ENCODE data around the gene WDPCP. TPM values are rescaled to one million over a fixed set of nuclear protein-coding genes. Genes with fewer than 3 reads are reported as not detected.

WDPCP gene
- polyA plus RNA-seq, 4 donors: 1.1 to 4.0 (median 1.5) TPM

DNA sequence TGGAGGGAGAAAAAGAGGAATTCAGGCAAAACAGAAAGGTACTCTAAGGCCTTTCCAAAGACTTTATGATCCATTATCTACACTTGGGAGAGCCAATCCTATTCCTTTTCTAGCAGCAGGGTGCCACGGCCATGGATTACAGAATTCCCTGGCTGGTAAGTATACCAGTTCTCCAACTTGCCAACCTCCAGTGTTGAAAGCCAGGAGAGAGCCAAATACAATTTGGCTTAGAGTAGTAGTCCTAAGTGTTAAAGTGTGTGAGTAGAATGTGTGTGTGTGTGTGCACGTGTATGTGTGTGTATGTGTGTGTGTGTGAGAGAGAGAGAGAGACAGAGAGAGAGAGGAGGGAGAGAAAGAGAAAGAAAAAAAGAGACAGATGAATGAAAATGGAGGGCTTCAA, 43.3 kb downstream of the WDPCP start:
- WGBS, 3 donors: 77 to 90% (median 88%) methylated on average over 2 of the region's 2 CpGs
- Histone ChIP-seq H3K9me3 (ENCODE audit: control insufficient read depth in 2 of 2, insufficient read depth in 1 of 2, low read depth in 1 of 2, low read length in 1 of 2) (no peaks in the 10 kb centered on the region), H3K4me3 (ENCODE audit: low read depth in 1 of 3, low read length in 3 of 3) (no peak overlapping the region), H3K36me3 (ENCODE audit: control insufficient read depth in 3 of 3, insufficient read depth in 2 of 3, low read depth in 1 of 3, low read length in 3 of 3) (no peaks in the 10 kb centered on the region), H3K27me3 (ENCODE audit: control insufficient read depth in 3 of 3, insufficient read depth in 3 of 3, low read length in 3 of 3) (no peaks in the 10 kb centered on the region), H3K4me1 (ENCODE audit: control insufficient read depth in 3 of 3, insufficient read depth in 2 of 3, low read depth in 1 of 3, low read length in 2 of 3) (no peaks in the 10 kb centered on the region), H3K27ac (ENCODE audit: low read depth in 1 of 3, low read length in 2 of 3) (no peak overlapping the region)
- DNase-seq: no peak
- no peak for FAIRE-seq

DNA sequence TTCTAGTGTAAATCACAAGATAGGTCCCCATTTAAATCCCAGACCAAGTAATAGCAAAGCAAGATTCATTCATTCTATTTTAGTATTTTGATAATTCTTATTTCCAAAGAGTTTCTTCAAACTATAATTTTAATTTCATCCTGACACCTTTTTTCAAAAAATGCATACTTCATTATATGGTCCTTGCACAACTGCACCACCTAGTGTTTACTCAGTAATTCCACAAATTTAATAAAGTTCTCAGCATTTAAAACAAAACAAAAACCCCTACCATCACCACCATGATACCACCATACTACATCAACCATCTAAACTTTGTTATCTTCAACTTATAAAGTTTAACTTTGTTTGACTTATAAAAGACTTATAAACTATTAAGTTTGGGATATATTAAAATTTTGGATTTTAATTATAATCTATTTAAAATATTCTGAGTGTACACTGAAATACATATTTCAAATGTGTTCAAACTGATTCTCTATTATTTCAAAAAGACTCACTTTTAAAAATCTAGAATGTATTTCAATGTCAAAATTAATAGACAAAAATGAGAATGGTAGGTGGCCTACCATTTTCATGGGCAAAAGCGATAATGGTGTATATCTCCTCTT, 44.2 kb downstream of the WDPCP start:
- peak; percentile 89 for FAIRE-seq
- Histone ChIP-seq H3K4me3 (ENCODE audit: low read depth in 1 of 3, low read length in 3 of 3) (no peak overlapping the region), H3K36me3 (ENCODE audit: control insufficient read depth in 3 of 3, insufficient read depth in 2 of 3, low read depth in 1 of 3, low read length in 3 of 3) (no peaks in the 10 kb centered on the region), H3K9me3 (ENCODE audit: control insufficient read depth in 2 of 2, insufficient read depth in 1 of 2, low read depth in 1 of 2, low read length in 1 of 2) (no peaks in the 10 kb centered on the region), H3K27ac (ENCODE audit: low read depth in 1 of 3, low read length in 2 of 3) (no peak overlapping the region), H3K27me3 (ENCODE audit: control insufficient read depth in 3 of 3, insufficient read depth in 3 of 3, low read length in 3 of 3) (no peaks in the 10 kb centered on the region), H3K4me1 (ENCODE audit: control insufficient read depth in 3 of 3, insufficient read depth in 2 of 3, low read depth in 1 of 3, low read length in 2 of 3) (no peaks in the 10 kb centered on the region)
- peak in 1 of 2 donors; percentile 2 for DNase-seq
- 96 to 100% (median 100%) methylated on average over 1 of the region's 1 CpG for WGBS, 3 donors

DNA sequence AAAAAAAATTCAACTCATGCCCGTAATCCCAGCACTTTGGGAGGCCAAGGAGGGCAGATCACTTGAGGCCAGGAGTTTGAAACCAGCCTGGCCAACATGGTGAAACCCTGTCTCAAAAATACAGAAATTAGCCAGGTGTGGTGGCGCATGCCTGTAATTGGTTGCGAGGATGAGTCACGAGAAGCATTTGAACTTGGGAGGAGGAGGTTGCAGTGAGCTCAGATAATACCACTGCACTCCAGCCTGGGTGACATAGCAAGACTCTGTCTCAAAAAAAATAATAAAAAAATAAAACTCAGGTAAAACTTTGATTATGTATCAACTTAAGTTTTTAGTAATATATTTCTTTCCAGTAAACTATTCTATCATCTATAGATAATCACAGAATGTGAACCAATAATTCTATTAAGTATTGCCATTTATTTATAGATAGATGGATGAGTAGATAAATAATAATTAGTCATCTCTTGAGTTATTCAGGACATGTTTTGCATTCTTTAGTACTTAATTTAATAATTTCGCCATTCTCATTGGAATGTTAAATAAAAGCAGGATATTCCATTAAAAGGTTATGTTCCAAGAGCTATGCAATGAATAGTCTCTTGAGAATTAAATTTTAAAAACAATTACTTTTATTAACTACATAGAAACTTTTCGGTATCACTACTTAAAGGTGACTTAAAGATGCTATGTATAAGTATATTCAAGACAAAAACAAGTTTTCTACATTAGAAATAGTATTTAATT, 48.7 kb downstream of the WDPCP start:
- Histone ChIP-seq H3K9me3 (ENCODE audit: control insufficient read depth in 2 of 2, insufficient read depth in 1 of 2, low read depth in 1 of 2, low read length in 1 of 2) (no peaks in the 10 kb centered on the region), H3K4me3 (ENCODE audit: low read depth in 1 of 3, low read length in 3 of 3) (no peak overlapping the region), H3K27ac (ENCODE audit: low read depth in 1 of 3, low read length in 2 of 3) (no peak overlapping the region), H3K36me3 (ENCODE audit: control insufficient read depth in 3 of 3, insufficient read depth in 2 of 3, low read depth in 1 of 3, low read length in 3 of 3) (no peaks in the 10 kb centered on the region), H3K4me1 (ENCODE audit: control insufficient read depth in 3 of 3, insufficient read depth in 2 of 3, low read depth in 1 of 3, low read length in 2 of 3) (no peaks in the 10 kb centered on the region), H3K27me3 (ENCODE audit: control insufficient read depth in 3 of 3, insufficient read depth in 3 of 3, low read length in 3 of 3) (no peaks in the 10 kb centered on the region)
- FAIRE-seq (no peak), DNase-seq (no peak)
- WGBS, 3 donors: 94 to 96% (median 95%) methylated on average over 6 of the region's 6 CpGs

GRCh38 chr2:63538390-63538789, 49.9 kb downstream of the WDPCP start:
- FAIRE-seq: no peak

DNA sequence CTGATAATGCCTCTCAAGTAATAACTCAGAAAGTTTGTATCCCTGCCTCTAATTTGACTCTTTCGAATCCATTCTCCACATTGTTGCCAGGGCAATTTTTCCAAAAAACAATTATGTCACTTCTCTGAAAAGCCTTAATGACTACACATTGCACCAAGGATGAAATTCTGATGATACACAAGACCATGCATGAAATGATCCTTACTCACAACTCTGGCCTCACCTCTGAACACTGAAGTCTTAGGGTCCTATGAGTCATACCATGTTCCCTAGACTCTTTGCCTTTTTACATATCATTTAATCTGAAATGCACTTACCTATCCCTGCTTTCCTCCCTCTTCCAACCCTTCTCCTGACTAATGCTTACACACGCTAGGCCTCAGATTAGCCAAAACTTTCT, 51.0 kb downstream of the WDPCP start:
- Histone ChIP-seq H3K9me3 (ENCODE audit: control insufficient read depth in 2 of 2, insufficient read depth in 1 of 2, low read depth in 1 of 2, low read length in 1 of 2) (no peaks in the 10 kb centered on the region), H3K27me3 (ENCODE audit: control insufficient read depth in 3 of 3, insufficient read depth in 3 of 3, low read length in 3 of 3) (no peaks in the 10 kb centered on the region), H3K36me3 (ENCODE audit: control insufficient read depth in 3 of 3, insufficient read depth in 2 of 3, low read depth in 1 of 3, low read length in 3 of 3) (no peaks in the 10 kb centered on the region), H3K27ac (ENCODE audit: low read depth in 1 of 3, low read length in 2 of 3) (no peak overlapping the region), H3K4me3 (ENCODE audit: low read depth in 1 of 3, low read length in 3 of 3) (no peak overlapping the region), H3K4me1 (ENCODE audit: control insufficient read depth in 3 of 3, insufficient read depth in 2 of 3, low read depth in 1 of 3, low read length in 2 of 3) (no peaks in the 10 kb centered on the region)
- no peak for FAIRE-seq
- 93 to 97% (median 95%) methylated on average over 2 of the region's 2 CpGs for WGBS, 3 donors
- DNase-seq: no peak

More at GRCh38 chr2:63538390-63538789, 49.9 kb downstream of the WDPCP start:
- H3K27ac ChIP-seq (ENCODE audit: low read depth in 1 of 3, low read length in 2 of 3): no peak overlapping the region
- H3K36me3 ChIP-seq (ENCODE audit: control insufficient read depth in 3 of 3, insufficient read depth in 2 of 3, low read depth in 1 of 3, low read length in 3 of 3): no peaks in the 10 kb centered on the region
- H3K4me1 ChIP-seq (ENCODE audit: control insufficient read depth in 3 of 3, insufficient read depth in 2 of 3, low read depth in 1 of 3, low read length in 2 of 3): no peaks in the 10 kb centered on the region
- no peak for DNase-seq
- H3K27me3 ChIP-seq (ENCODE audit: control insufficient read depth in 3 of 3, insufficient read depth in 3 of 3, low read length in 3 of 3): no peaks in the 10 kb centered on the region
- no peaks in the 10 kb centered on the region for H3K9me3 ChIP-seq (ENCODE audit: control insufficient read depth in 2 of 2, insufficient read depth in 1 of 2, low read depth in 1 of 2, low read length in 1 of 2)
- H3K4me3 ChIP-seq (ENCODE audit: low read depth in 1 of 3, low read length in 3 of 3): no peak overlapping the region

DNA sequence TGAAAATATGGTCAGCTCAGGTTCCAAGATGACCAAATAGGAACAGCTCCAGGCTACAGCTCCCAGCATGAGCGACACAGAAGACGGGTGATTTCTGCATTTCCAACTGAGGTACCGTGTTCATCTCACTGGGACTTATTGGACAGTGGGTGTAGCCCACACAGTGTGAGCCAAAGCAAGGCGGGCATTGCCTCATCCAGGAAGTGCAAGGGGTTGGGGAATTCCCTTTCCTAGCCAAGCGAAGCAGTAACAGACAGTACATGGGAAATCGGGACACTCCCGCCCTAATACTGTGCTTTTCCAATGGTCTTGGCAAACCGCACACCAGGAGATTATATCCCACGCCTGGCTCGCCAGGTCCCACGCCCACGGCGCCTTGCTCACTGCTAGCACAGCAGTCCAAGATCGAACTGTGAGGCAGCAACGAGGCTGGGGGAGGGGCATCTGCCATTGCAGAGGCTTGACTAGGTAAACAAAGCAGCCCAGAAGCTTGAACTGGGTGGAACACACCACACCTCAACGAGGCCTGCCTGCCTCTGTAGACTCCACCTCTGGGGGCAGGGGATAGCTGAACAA, 57.5 kb downstream of the WDPCP start:
- H3K36me3 ChIP-seq (ENCODE audit: control insufficient read depth in 3 of 3, insufficient read depth in 2 of 3, low read depth in 1 of 3, low read length in 3 of 3): no peaks in the 10 kb centered on the region
- DNase-seq (no peak), FAIRE-seq (no peak)
- H3K9me3 ChIP-seq (ENCODE audit: control insufficient read depth in 2 of 2, insufficient read depth in 1 of 2, low read depth in 1 of 2, low read length in 1 of 2): peaks cover 1 to 15% of the 10 kb centered on the region in 2 donors
- no peak overlapping the region for H3K4me3 ChIP-seq (ENCODE audit: low read depth in 1 of 3, low read length in 3 of 3)
- WGBS, 3 donors: 84 to 89% (median 85%) methylated on average over 16 of the region's 16 CpGs
- no peaks in the 10 kb centered on the region for H3K27me3 ChIP-seq (ENCODE audit: control insufficient read depth in 3 of 3, insufficient read depth in 3 of 3, low read length in 3 of 3)
- no peak overlapping the region for H3K27ac ChIP-seq (ENCODE audit: low read depth in 1 of 3, low read length in 2 of 3)
- H3K4me1 ChIP-seq (ENCODE audit: control insufficient read depth in 3 of 3, insufficient read depth in 2 of 3, low read depth in 1 of 3, low read length in 2 of 3): no peaks in the 10 kb centered on the region

- FAIRE-seq: no peak
- no peak overlapping the region for H3K27ac ChIP-seq (ENCODE audit: low read depth in 1 of 3, low read length in 2 of 3)
- no peak overlapping the region for H3K4me3 ChIP-seq (ENCODE audit: low read depth in 1 of 3, low read length in 3 of 3)
- WGBS, 3 donors: 77 to 82% (median 78%) methylated on average over 3 of the region's 3 CpGs
- DNase-seq: no peak
- H3K27me3 ChIP-seq (ENCODE audit: control insufficient read depth in 3 of 3, insufficient read depth in 3 of 3, low read length in 3 of 3): no peaks in the 10 kb centered on the region
- H3K4me1 ChIP-seq (ENCODE audit: control insufficient read depth in 3 of 3, insufficient read depth in 2 of 3, low read depth in 1 of 3, low read length in 2 of 3): no peaks in the 10 kb centered on the region
- peaks cover 0 to 5% of the 10 kb centered on the region in 2 donors for H3K9me3 ChIP-seq (ENCODE audit: control insufficient read depth in 2 of 2, insufficient read depth in 1 of 2, low read depth in 1 of 2, low read length in 1 of 2)
- no peaks in the 10 kb centered on the region for H3K36me3 ChIP-seq (ENCODE audit: control insufficient read depth in 3 of 3, insufficient read depth in 2 of 3, low read depth in 1 of 3, low read length in 3 of 3)
These were observed 62.4 kb downstream of the WDPCP start for GRCh38 chr2:63525905-63526304.

DNA sequence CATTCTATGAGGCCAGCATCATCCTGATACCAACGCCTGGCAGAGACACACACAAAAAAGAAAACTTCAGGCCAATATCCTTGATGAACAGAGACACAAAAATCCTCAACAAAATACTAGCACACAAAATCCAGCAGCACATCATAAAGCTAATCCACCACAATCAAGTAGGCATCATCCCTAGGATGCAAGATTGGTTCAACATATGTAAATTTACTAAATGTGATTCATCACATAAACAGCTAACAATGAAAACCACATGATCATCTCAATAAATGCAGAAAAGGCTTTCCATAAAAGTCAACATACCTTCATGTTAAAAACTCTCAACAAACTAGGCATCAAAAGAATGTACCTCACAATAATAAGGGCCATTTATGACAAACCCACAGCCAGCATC, 65.3 kb downstream of the WDPCP start:
- no peak overlapping the region for H3K4me3 ChIP-seq (ENCODE audit: low read depth in 1 of 3, low read length in 3 of 3)
- no peaks in the 10 kb centered on the region for H3K36me3 ChIP-seq (ENCODE audit: control insufficient read depth in 3 of 3, insufficient read depth in 2 of 3, low read depth in 1 of 3, low read length in 3 of 3)
- FAIRE-seq (no peak), DNase-seq (no peak)
- H3K27ac ChIP-seq (ENCODE audit: low read depth in 1 of 3, low read length in 2 of 3): no peak overlapping the region
- 72 to 95% (median 87%) methylated on average over 1 of the region's 1 CpG for WGBS, 3 donors
- no peaks in the 10 kb centered on the region for H3K4me1 ChIP-seq (ENCODE audit: control insufficient read depth in 3 of 3, insufficient read depth in 2 of 3, low read depth in 1 of 3, low read length in 2 of 3)
- H3K9me3 ChIP-seq (ENCODE audit: control insufficient read depth in 2 of 2, insufficient read depth in 1 of 2, low read depth in 1 of 2, low read length in 1 of 2): peaks cover 0 to 21% of the 10 kb centered on the region in 2 donors
- no peaks in the 10 kb centered on the region for H3K27me3 ChIP-seq (ENCODE audit: control insufficient read depth in 3 of 3, insufficient read depth in 3 of 3, low read length in 3 of 3)
